ENCODE data around the gene CXCL9.
"Not testable (repeated sequence)": the region's sequence is repeated elsewhere in the genome, so short reads cannot be mapped to it uniquely, and the experiment has no call there.

CXCL9 gene

DNA sequence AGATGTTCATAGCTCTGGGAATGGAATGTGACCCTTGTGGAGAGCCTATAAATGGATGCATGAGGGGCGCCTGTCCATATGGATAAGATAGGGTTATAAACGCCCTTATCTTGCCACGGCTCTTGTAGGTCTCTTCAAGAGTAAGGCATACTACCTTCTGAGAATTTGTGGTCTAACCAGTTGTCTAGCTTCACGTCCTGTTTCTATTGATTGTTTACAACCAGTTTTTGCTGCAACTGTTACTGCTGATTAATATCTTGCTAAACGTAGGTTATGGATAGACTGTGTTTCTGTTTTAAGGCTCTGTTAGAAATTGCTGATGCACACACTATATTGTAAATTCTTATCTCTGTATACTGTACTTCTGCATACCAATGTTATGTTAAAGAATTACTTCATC is 52.5 kb downstream of the CXCL9 start:
- DNase-seq (ENCODE audit: low read depth) = not testable (repeated sequence)

DNA sequence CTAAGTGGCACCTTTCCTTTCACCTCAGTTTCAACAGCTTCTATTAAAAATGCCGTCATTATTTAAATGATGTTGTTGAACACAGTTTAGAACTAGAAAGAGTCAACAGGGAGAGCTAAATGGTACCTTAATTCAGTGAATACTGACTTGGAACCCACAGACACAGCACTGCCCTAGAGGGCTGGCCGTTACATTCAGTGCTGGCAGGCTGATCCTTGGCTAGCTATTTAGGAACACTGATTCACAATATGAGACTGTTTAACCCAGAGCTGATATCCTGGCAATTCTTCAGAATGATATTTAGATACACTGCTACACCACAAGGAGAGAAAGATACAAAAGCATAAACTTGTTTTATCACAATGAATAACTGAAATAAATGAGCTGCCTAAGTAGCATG is 53.8 kb downstream of the CXCL9 start:
- DNase-seq (ENCODE audit: low read depth) = no peak
